Heart left ventricle (tissue), 13 donors: Measurements from ENCODE around the gene ATG12.

Experiments
- CTCF ChIP-seq, 12 donors: fragments of 200-600 bp; sonication (generic) in 4 of 12; IDR thresholded peaks; one replicate each; pipeline versions ENCODE4 v1.5.0 to v1.8.0; 2018 to 2022; ENCODE audit warnings: antibody characterized with exemption in 12 of 12, mild to moderate bottlenecking in 5 of 12
- POLR2A ChIP-seq, 2 donors: fragments of 450-650 bp; IDR thresholded peaks; one replicate each; pipeline ENCODE4 v1.6.1; 2017; ENCODE audit warnings: antibody characterized with exemption in 2 of 2, mild to moderate bottlenecking in 2 of 2, moderate library complexity in 2 of 2
- donor health status: ischemic (EF 13 %, LVEDD 7.1; RV severe dilation, severe dysfunction).
- donor health status: DM: no; HTN: yes; CAD: no.
- donor health status: DM: no; HTN: no; CAD: no.
- donor health status: ischemic (EF 25% LVEDD 6.9; RV normal size, moderate dysfunction).
- donor health status: ischemic (EF 25% LVEDD 5.7; RV mildly dilated, moderate dysfunction).
- donor health status: ischemic (EF 35%, LVEDD 5.7; RV mildly dilated, moderate dysfunction).
- donor health status: nonischemic (EF 11% LVEDD 7.7; RV severe dilation, severe dysfunction).
- donor health status: DM: yes; HTN: yes; CAD: no.
- donor health status: PGD.
- donor health status: ischemic (EF 29% LVEDD 5.4; RV normal size, mild dysfunction).
- donor health status: nonischemic (EF 23%, LVEDD 6.1; RV moderate dilation, normal function).

- TF ChIP-seq CTCF (IDR thresholded peaks at IDR 0.05) (no peak), POLR2A (IDR thresholded peaks at IDR 0.05) (no peak)
Observed at GRCh38 chr5:115873392-115873791, 32.0 kb upstream of the ATG12 start.
